GM15510 (cell line): Measurements from ENCODE around the gene RGS2.

Experiments
- POLR2A ChIP-seq: IDR thresholded peaks from 3 replicates; pipeline ENCODE4 v1.6.1; 2011; ENCODE audit warnings: borderline replicate concordance; ENCODE audit not compliant: insufficient read length; ENCODE audit errors: extremely low read depth

RGS2 gene

DNA sequence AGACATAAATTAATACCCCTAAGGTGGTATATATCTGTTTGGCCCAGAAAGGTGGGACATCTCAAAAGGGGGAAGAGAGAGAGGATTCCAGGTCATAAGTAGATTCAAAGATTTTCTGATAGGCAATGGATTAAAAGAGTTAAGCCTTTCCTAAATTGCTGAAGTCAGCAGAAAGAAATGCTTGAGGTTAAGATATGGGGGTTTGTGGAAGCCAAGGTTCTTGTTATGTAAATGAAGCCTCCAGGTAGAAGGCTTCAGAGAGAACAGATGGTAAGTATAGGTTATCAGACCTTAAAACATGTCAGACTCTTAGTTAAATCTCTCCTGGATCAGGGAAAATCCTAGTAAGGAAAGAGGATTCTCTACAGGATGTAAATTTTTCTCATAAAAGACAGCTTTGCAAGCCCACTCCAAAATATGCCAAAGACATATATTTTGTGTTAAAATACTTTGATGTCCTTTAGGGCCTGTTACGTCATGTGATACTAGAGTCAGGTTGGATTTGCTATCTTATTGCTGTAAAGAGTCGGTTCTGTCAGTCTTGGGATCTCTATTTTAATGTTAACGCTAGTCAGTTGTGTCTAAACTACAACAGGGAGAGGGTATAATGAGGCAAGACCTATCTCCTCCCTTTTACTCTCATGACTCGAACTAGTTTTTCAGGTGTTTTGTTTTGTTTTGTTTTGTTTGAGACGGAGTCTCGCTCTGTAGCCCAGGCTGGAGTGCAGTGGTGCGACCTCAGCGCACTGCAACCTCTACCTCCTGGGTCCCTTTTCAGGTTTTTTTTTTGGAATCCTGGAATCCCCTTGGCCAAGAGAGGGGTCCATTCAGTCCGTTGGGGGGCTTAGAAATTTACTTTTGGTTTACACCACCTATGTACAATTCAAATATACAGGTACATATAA lies 30.6 kb downstream of the RGS2 start:
- TF ChIP-seq POLR2A = no peak

DNA sequence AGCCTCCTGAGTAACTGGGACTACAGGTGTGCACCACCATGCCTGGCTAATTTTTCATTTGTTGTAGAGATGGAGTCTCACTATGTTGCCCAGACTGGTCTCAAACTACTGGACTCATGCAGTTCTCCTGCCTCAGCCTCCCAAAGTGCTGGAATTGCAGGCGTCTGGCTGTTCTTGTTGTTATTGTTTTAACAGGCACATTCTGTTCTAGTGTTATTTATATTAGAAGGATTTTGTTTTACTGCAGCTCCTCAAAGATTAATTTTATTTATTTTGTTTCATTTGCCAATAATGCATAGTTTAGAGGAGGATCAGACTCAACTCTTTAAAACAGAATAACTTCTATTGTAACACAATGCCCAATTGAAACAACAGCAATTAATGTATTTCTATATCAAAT lies 35.5 kb downstream of the RGS2 start:
- no peak for TF ChIP-seq POLR2A

DNA sequence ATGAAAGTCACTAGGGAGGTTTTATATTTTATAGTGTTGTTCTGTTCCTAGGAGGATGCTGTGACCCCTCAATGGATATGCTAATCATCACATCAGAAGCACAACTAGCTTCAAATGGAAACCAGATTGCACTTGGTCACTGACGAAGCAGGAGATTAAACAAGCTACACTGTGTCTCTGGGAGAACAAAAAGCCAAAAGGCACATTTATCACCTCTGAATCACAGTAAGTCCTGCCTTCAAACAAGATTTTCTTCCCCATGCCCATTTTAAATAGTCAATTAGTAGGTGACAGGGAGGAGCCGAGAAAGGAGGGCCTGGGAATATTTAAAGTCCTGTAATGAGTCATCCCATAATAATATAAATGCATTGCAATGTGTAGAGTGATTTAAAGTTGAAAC lies 38.1 kb downstream of the RGS2 start:
- no peak for TF ChIP-seq POLR2A

DNA sequence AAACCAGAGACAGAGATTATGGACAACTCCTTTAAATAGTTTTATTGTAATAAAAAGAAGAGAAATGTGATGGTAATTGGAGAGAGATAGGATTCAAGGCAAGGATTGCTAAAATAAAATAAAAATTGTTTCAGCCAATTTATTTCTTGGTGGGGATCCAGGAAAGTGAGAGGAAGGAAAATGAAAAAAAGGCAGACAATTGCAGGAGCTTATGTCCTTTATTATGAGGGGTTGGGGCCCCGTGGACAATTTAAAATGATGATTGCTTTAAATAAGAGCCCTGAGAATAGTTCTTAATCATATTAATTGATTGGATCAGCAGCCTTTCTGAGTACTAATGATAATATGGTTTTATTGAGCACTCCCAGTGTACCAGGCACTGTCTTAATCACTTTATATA lies 40.2 kb downstream of the RGS2 start:
- no peak for TF ChIP-seq POLR2A

DNA sequence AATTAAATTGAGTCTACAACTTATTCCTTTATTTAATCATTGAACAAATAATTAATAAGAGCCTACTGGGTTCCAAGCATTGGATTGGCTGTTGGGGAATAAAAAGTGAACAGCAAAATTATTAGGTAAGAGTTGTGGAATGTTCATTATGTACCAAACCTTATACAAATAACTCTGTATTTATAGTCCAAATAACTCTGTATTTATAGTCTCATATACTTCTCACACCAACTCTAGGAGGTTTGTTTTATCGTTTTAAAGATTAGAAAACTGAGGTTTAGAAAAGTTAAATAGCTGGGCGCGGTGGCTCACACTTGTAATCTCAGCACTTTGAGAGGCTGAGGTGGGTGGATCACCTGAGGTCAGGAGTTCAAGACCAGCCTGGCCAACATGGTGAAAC lies 40.6 kb downstream of the RGS2 start:
- TF ChIP-seq POLR2A = no peak

DNA sequence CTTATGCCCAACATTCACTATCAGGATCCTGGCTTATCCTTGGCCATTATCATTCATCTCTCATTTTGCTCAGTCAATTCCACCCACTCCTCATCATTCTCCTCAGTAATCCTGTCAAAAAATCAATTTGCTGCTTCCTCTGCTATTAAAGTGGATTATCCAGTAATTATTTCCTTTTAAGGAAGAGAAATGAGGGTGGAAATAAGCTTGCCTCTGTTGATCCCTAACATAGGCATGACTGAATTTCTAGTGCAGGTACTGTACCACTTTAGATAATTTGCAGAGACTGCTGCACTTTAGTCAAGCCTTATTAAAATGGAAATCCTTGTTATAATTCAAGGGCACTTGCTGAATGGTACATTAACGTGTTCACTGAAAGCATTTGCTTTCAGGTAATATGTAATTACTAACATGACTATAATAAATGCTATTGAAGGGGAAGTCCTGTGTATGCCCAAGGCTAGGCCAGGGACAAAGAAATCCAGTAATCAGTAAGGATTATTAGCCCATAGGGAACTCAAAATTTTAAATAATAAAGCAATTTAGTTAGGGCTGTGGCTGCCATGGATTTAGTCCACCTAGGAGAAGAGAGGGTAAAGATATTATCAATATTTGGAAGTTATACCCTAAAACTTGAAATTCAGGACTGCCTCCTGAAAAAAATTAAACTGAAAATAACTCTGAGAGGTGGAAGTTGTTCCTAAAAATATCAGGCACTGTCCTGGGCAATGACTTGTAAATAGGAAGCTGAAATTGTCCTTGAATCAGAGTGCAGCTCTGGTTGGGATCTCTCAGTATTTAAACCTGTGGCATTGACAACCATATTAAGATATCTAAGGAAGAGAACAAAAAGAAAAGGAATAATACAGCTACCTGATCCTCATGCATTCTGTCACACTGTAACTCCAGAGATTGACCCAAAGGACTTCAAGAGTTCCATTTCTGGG lies 43.4 kb downstream of the RGS2 start:
- no peak for TF ChIP-seq POLR2A

DNA sequence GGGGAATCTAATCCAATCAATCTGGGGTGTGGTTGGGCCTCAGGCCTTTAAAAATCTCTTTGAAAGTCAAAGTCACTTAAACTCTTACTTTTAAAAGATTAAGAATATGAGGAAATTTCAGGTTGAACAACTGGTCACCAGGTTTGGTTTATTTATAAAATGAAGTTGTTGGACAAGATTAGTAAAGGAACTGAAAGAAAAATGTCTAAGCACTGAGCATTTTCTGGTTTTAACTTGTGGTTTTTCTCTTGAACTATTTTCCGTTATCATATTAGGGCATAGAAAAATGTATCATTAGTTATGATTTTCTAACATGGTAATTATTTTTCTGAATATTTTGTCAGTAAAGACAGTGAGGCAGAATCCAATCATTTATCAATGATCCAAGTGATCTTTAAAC lies 49.6 kb downstream of the RGS2 start:
- TF ChIP-seq POLR2A = no peak

DNA sequence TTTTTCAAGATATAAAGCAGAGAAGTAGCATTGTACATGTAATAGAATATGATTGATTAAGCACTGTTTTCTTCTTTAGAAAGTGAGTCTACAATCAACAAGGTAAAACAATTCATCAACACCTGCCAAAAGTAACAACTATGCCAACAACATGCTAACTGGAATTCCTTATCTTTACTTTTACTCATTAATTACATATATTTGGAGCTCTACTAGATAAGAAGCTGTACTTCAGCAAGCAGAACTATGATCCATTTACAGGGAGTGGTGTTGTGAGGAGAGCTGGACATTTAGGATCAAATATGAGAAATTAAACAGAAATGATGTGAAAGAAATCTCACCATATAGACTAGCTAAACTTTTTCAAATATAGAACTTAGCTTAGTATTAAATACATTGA lies 51.0 kb downstream of the RGS2 start:
- no peak for TF ChIP-seq POLR2A

DNA sequence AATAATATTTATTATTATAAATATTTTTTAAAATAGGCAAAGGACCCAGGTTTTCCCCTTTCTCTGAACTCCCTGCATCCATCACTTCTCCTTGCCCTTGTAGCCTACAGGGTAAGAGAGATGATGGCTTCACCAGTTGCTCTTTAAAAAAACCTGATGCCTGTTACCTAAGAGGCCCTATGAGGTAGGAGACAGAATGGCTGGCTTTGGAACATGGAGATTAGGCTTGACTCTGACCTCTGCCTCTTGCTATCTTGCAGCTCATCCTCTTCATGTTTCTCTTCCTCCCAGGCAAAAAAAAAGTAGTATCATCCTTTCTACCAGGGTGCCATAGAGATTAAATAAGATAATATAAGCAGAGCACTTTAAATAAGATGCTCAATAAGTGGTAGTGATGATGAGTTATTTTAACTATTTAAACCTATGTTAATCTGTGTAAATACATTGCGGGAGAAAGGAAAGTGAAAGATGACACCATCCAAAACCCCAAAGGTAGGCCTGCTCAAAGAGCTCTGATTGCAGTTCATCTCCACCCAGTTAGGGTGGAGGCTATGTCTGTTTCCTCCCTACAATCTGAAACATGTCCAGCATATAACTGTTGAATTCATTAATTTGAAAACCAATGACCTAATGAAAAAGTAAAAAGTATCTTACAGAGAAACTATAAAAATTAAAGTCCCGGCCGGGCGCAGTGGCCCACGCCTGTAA lies 51.8 kb downstream of the RGS2 start:
- TF ChIP-seq POLR2A = no peak

DNA sequence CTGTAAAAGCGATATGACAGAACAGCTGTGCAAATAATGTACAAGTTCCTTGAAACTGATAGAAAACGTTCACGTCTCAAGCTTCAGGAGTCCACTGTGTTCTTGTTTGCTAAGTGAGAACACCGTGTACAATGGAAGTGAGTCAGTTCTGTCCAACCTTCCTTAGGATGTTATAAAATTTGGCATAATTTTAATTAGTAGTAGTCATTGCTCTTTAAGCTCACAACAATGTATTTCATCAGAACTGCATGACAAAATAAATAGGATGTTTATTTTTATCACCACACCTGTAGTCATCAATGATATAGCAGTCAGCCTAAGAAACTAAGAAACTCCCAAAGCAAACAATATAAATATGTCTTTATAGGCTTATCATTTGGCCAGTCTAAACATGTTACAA lies 53.0 kb downstream of the RGS2 start:
- no peak for TF ChIP-seq POLR2A
